ENCODE measurements around the gene PHC2.

PHC2 gene

DNA sequence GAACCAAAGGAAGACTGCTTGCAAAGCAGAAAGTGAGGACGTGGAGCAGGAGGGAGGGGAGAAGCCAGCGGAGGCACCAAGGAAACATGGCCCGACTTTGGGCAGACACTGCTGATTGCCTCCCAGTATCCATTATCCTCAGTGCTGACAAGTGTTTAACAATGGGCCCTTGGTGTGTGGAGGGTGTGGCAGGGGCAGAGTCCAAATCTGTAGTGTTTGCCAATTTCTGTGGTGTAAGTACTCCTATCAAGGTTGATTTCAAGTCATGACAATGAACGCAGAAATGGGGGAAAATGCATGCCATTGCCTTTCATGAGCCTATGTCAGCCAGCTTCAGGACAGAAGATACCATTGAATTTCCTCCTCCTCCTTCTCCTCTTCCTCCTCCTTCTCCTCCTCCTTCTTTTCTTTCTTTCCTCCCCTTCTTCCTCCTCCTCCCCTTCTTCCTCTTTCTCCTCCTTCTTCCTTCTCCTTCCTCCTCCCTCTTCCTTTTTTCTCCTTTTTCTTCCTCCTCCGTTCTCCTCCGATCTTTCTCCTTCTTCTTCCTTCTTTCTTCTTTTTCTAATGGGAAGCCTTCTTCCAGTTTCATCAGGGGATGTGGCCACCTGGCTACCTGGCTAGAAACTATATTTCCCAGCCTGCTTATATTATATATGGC lies 10.3 kb upstream of the PHC2 start:
- Mint-ChIP-seq H3K27ac (no peak overlapping the region), H3K27me3 (peaks cover 46% of the 10 kb centered on the region), H3K36me3 (no peaks in the 10 kb centered on the region), H3K9me3 (peaks cover 3% of the 10 kb centered on the region), H3K4me3 (no peak overlapping the region), H3K4me1 (peaks cover 14% of the 10 kb centered on the region)
- DNase-seq, result no peak
- CTCF ChIA-PET, result no interaction called here

DNA sequence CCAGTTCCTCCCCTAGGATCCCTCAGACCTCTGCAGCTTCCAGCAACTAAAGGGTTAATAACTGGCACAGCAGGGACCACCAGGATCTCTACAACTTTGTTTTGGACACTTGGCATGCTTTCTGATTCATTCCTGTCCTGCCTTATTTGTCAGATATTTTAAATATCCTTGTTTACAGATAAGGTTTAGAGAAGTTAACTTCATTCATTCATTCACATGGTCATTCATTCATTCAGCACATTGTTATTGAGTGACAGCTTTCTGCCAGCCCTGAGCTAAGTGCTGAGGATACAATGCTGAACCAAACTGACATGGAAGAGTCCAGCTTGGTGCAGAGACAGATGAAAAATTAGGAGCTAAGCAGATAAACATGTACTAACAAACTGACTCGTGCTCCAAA lies 8.8 kb upstream of the PHC2 start:
- peaks cover 57% of the 10 kb centered on the region for H3K27me3 Mint-ChIP-seq
- CTCF ChIA-PET, result no interaction called here
- H3K36me3 Mint-ChIP-seq, result no peaks in the 10 kb centered on the region
- peaks cover 5% of the 10 kb centered on the region for H3K4me1 Mint-ChIP-seq
- no peak for DNase-seq
- H3K27ac Mint-ChIP-seq, result no peak overlapping the region
- H3K4me3 Mint-ChIP-seq, result no peak overlapping the region
- no peaks in the 10 kb centered on the region for H3K9me3 Mint-ChIP-seq

DNA sequence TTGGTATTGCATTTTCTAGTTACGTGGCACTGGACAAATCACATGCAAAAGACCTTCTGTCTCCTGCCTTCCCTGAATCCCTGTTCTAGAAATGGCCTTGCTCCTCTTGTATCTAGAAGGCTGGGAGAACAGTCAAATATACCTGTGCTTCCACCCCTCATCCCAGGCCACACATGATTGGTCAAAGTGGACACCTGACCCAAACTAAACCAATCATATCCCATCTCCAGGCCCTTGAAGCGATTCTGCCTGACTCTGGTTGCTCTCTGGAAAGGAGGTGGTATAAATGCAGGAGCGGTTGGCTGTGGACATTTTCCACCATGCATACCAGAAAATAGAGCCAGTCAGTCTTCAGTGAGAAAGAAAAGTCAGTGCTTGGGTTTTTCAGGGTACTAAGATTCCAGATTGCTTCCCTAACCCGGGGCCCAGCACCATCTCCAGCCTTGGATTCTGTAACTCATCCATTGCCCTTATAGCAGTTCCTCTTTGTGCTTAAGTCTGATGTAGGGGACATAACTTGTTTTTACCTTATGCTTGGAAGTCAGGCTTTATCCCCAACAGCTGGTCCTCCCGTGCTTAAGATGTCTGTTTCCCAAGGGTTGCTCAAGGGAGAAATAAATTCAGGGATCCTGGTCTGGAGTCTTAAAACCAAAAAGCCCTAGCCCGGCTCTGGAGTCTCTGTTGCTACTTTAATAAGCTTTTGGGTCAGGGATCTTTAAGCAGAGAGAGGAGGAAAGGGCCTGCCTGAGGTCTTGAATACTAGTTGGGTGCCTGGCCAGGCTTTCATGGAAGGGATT lies 7.7 kb upstream of the PHC2 start:
- Mint-ChIP-seq H3K36me3 (no peaks in the 10 kb centered on the region), H3K27me3 (peaks cover 61% of the 10 kb centered on the region)
- CTCF ChIA-PET, result interaction anchor here (0.8 kb wide), 1 partner anchor 31 kb away, joined by 4 read pairs; no protein-coding TSS in a partner anchor

DNA sequence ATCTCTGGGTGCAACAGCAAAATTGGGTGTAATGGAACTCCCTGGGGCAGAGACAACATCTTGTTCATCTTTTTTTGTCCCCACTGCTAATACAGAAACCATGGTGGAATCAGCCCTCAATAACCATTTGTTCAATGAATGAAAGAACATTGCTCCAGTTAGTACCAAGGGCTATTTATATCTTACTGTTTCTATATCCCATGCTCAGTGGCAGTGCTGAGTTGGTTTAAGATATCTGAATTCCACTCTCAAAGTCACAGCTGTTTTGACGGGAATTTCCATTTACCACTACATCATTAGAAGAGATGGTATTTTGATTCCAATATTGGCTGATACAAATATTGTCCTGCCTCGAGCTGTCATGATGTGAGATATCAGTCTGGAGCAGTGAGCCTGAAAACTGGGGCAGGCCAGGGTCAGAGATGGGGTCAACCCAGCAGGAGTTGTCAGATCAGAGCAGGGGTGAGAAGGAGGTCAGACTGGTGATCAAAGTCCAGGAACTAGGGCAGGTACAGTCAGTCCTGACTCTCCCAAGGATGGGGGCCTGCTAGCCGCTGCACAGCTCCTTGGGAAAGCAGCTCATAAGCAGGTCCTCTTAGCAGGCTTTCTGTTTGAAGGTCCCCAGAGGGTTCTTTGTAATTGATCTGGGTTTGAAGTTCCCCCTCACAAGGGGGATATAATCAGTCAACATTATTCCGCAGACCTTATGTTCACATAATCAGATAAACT lies 5.8 kb upstream of the PHC2 start:
- Mint-ChIP-seq H3K36me3 (no peaks in the 10 kb centered on the region), H3K4me1 (no peaks in the 10 kb centered on the region), H3K9me3 (no peaks in the 10 kb centered on the region), H3K4me3 (no peak overlapping the region), H3K27me3 (peaks cover 64% of the 10 kb centered on the region), H3K27ac (no peak overlapping the region)
- CTCF ChIA-PET, result interaction anchor here (0.7 to 1.4 kb wide), 4 partner anchors 10 to 69 kb away, joined by 3 read pairs; no protein-coding TSS in a partner anchor
- DNase-seq, result no peak

More for the DNA sequence above, 7.7 kb upstream of the PHC2 start:
- no peak for DNase-seq
- Mint-ChIP-seq H3K4me3 (no peak overlapping the region), H3K9me3 (no peaks in the 10 kb centered on the region), H3K27ac (no peak overlapping the region), H3K4me1 (peaks cover 5% of the 10 kb centered on the region)

DNA sequence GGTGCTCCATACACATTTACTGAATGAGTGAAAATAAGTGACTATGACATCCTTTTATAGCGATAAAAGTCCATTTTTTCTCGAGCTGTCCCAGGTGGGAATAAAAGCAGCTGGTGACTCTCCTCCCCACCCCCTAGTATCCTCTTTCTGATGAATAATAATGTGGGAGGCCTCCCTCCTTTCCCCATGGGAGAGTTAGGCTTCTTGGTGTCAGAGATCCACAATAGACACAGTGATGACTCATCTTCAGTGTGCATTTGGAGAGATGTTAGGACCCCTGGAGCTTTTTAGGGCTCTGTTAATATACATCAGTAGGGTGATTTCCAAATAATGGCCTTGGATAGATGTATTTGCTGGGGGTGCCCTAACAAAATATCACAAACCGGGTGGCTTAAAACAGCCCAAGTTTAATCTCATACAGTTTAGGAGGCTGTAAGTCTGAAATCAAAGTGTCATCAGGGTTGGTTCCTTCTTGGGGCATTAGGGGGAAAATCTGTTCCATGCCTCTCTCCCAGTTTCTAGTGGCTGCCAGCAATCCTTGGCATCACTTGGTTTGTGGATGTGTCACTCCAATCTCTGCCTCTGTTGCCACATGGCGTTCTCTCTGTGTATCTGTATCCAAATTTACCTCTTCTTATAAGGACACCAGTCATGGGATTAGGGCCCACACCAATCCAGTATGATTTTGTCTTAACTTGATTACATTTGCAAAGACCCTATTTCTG lies 4.4 kb upstream of the PHC2 start:
- peaks cover 2% of the 10 kb centered on the region for H3K4me1 Mint-ChIP-seq
- H3K9me3 Mint-ChIP-seq, result no peaks in the 10 kb centered on the region
- H3K36me3 Mint-ChIP-seq, result no peaks in the 10 kb centered on the region
- no peak overlapping the region for H3K4me3 Mint-ChIP-seq
- no peak for DNase-seq
- peaks cover 57% of the 10 kb centered on the region for H3K27me3 Mint-ChIP-seq
- CTCF ChIA-PET, result no interaction called here
- no peak overlapping the region for H3K27ac Mint-ChIP-seq

DNA sequence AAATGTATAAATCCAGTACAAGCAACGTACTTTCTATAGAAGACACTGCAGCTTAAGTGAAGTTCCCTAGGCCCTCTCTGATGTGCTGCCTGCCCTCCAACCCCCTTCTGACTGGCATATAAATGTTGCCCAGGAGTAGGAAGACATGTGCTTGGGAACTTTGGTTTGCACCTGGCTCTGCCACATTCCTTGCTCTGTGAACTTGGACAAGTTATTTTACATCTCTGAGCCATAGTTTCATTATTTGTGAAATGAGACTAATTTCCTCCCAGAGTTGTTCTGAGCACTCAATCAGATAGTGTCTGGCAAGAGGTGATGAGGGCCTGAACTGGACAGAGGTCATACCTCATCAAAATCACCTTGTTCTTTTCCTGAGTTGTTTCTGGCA lies 3.5 kb upstream of the PHC2 start:
- Mint-ChIP-seq H3K36me3 (no peaks in the 10 kb centered on the region), H3K9me3 (no peaks in the 10 kb centered on the region), H3K4me1 (peaks cover 5% of the 10 kb centered on the region), H3K4me3 (no peak overlapping the region), H3K27ac (no peak overlapping the region), H3K27me3 (peaks cover 53% of the 10 kb centered on the region)
- CTCF ChIA-PET, result no interaction called here
- no peak for DNase-seq

DNA sequence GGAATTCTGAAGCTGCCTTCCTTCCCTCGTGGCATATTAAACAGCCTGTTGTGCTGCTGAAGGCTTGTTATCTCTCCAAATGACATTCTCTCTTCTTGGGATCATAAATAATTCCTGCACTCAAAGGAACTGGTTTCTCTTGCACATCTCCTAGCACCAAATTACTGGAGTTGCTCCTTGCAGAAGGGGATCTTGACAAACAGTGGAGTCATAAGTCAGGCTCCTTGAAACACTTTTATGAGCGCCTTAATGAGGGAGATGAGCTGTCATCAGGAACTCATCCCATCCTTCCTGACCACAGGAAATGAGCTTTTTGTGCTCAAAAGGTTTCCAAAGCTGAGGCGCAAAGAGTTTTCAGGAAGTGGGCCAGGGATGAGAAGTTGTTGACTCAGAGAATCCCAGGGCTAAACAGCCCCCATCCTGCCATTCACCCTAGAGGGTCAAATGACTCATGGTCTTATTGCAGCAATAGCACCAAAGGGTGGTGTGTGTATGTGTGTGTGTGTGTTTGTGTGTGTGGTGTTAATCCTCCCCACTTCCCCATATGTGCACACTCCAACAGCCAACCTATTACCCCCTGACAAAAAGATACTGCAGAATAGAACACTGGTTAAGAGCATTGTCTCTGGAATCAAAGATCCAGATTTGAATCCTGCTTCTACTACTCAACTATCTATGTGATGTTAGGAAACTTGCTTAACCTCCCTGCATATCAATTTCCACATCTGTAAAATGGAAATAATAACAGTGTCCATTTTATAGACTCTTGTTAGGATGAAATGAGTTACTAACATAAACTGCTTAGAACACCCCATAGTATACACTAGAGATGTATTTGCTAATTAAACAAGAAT lies 2.8 kb upstream of the PHC2 start:
- Mint-ChIP-seq H3K36me3 (no peaks in the 10 kb centered on the region), H3K27me3 (peaks cover 53% of the 10 kb centered on the region), H3K27ac (no peak overlapping the region), H3K4me1 (peaks cover 5% of the 10 kb centered on the region), H3K9me3 (no peaks in the 10 kb centered on the region), H3K4me3 (no peak overlapping the region)
- CTCF ChIA-PET, result interaction anchor here (0.7 kb wide), 1 partner anchor 22 kb away, joined by 4 read pairs; no protein-coding TSS in a partner anchor
- DNase-seq, result no peak

DNA sequence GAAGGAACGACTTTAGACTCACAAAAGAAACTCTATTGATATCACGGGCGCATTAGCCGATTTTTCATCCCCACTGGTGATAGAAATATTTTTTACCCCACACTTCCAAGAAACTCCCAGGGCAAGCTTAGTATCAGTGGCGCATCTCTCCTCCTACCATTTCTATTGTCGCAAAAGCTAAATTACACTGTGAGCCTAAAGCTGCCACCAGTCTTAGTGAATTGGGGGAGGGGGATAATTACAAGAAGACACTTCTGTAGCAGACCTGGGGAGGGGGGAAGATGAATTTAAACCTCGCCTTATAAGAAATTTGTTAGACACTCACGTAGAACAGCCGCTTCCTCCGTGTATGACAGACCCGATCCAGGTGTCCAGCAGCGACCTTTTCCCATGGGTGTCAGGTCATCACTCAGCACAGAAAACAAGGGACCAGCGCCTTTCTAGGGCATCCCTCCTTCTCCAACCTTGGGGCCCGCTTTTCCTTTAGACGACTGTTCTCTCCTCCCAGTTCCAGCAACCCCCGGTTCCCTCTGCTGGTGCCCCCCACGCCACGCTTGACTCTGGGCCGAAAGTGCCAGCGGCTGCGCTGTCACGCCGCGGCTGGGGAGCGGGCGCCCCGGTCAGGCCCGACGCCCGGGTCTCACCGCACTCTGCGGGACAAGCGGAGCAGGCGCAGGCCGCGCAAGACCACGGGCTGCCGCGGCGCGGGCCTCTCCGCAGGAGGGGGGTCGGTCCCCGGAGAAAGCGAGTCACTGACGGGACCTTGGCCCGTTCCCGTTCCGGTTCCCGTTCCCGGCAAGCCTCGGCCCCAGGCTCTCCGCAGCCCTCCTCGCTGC lies 821 bp downstream of the PHC2 start:
- Mint-ChIP-seq H3K36me3 (no peaks in the 10 kb centered on the region), H3K27me3 (peaks cover 34% of the 10 kb centered on the region), H3K4me3 (no peak overlapping the region), H3K9me3 (no peaks in the 10 kb centered on the region), H3K27ac (no peak overlapping the region), H3K4me1 (peaks cover 5% of the 10 kb centered on the region)
- DNase-seq, result peak; percentile 33
- CTCF ChIA-PET, result interaction anchor here (1.2 to 1.5 kb wide), 2 partner anchors 9 to 134 kb away, joined by 3 read pairs; no protein-coding TSS in a partner anchor

DNA sequence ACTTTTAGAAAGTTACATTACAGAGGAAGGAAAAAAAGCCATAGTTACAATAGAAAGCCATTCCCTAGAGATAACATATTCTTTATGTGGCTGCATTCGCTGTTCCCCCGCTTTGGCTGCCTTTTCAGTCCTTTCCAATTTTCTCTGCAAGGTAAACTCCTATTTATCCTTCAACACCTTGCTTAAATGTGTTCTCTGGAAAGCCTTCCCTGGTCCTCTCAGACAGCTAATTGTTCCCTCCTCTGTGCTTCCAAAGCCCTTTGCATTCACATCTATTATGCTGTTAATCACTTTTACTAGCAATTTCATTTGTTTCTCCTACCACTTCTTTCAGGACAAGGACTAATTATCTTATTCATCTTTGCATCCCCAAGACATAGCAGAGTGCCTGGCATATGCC lies 1.6 kb downstream of the PHC2 start:
- peaks cover 5% of the 10 kb centered on the region for H3K4me1 Mint-ChIP-seq
- no peak overlapping the region for H3K4me3 Mint-ChIP-seq
- CTCF ChIA-PET, result interaction anchor here (1.5 kb wide), 2 partner anchors 9 to 42 kb away, joined by 3 read pairs; no protein-coding TSS in a partner anchor
- DNase-seq, result no peak
- no peaks in the 10 kb centered on the region for H3K36me3 Mint-ChIP-seq
- H3K27me3 Mint-ChIP-seq, result peaks cover 29% of the 10 kb centered on the region
- no peaks in the 10 kb centered on the region for H3K9me3 Mint-ChIP-seq
- no peak overlapping the region for H3K27ac Mint-ChIP-seq

DNA sequence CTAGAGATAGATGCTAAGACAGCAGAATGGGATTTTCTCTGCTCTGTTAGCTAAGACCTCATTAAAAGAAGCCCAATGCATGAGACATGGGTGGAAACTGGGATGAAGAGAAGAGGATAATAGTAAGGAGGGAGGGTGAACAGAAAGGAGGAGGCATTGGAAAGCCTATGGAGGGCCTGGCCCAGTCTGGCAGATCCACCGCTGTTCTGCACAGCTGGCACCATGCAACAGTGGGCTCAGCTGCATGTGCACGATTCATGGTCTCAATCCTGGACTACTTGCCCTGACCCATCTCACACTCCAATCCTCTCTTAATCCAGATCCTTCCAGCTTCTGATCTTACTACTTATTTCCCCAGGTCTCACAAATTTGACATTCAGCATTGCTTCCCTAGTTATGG lies 2.2 kb downstream of the PHC2 start:
- no peak for DNase-seq
- Mint-ChIP-seq H3K4me3 (no peak overlapping the region), H3K27me3 (peaks cover 26% of the 10 kb centered on the region), H3K36me3 (no peaks in the 10 kb centered on the region), H3K9me3 (no peaks in the 10 kb centered on the region), H3K4me1 (peaks cover 5% of the 10 kb centered on the region), H3K27ac (no peak overlapping the region)
- CTCF ChIA-PET, result interaction anchor here (1.5 kb wide), 1 partner anchor 42 kb away, joined by 3 read pairs; no protein-coding TSS in a partner anchor

DNA sequence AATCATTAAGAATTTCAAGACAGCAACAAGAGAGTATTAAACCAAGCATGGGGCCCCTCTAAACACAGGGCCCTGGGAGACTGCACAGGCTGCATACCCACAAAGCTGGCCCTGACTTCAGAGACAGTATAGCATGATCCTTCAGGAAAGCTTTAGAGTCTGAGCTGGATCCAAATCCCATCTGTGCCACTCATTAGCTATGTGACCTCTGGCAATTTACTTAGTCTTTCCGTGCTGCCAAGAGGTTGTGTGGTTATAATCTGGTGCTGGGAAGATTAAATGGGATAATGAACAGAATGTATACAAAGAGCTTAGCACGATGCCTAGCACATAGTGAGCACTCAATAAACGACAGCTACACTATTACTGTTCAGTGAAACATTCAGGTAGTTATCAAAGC lies 4.0 kb downstream of the PHC2 start:
- CTCF ChIA-PET, result no interaction called here
- H3K4me1 Mint-ChIP-seq, result peaks cover 5% of the 10 kb centered on the region
- no peaks in the 10 kb centered on the region for H3K9me3 Mint-ChIP-seq
- no peaks in the 10 kb centered on the region for H3K36me3 Mint-ChIP-seq
- no peak overlapping the region for H3K4me3 Mint-ChIP-seq
- H3K27me3 Mint-ChIP-seq, result peaks cover 24% of the 10 kb centered on the region
- no peak for DNase-seq
- no peak overlapping the region for H3K27ac Mint-ChIP-seq

DNA sequence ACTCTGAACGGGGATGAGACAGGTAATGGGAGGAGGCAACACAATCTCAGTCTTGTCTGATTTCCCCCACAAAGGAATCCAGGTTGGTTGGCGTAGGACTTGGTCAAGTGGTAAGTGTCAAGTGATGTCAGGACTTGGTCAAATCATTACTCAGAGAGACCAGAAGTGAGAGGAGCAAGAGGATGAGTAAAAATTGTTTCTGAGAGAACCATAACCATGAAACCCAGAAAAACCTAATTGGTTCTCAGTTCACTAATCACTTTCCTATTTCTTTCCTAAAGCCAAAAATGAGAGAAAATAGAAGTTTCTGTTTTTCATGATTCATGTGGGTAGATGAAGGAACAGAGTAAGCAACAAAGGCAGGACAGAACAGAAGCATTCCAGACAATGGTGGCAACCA lies 5.0 kb downstream of the PHC2 start:
- Mint-ChIP-seq H3K36me3 (no peaks in the 10 kb centered on the region), H3K4me1 (peaks cover 3% of the 10 kb centered on the region), H3K27ac (no peak overlapping the region), H3K27me3 (peaks cover 21% of the 10 kb centered on the region), H3K4me3 (no peak overlapping the region), H3K9me3 (no peaks in the 10 kb centered on the region)
- CTCF ChIA-PET, result interaction anchor here (1.0 kb wide), 1 partner anchor 128 kb away, joined by 3 read pairs; no protein-coding TSS in a partner anchor
- DNase-seq, result no peak

Measured in activated naive CD4-positive, alpha-beta T cell treated with anti-CD3 and anti-CD28 coated beads, Interleukin-2, amount 10 ng/mL, durations not matched to agents 7 days and 5 days (primary cell).